ENCODE data around the gene ROCK1.

DNA sequence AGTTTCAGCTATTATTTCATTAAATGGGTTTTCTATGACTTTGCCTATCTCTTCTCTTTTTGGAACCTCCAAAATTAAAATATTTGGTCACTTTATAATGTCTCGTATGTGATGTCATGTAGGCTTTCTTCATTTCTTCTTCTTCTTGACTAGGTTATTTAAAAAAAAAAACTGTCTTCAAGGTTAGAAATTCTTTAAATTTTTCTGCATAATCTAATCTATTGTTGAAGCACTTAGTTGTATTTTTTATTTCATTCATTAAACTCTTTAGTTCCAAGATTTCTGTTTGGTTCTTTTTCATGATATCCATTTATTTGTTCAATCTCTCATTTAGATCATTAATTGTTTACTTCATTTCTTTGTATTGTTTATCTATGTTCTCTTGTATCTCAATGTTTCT is 43.8 kb upstream of the ROCK1 start:
- TF ChIP-seq, protein P1, sequence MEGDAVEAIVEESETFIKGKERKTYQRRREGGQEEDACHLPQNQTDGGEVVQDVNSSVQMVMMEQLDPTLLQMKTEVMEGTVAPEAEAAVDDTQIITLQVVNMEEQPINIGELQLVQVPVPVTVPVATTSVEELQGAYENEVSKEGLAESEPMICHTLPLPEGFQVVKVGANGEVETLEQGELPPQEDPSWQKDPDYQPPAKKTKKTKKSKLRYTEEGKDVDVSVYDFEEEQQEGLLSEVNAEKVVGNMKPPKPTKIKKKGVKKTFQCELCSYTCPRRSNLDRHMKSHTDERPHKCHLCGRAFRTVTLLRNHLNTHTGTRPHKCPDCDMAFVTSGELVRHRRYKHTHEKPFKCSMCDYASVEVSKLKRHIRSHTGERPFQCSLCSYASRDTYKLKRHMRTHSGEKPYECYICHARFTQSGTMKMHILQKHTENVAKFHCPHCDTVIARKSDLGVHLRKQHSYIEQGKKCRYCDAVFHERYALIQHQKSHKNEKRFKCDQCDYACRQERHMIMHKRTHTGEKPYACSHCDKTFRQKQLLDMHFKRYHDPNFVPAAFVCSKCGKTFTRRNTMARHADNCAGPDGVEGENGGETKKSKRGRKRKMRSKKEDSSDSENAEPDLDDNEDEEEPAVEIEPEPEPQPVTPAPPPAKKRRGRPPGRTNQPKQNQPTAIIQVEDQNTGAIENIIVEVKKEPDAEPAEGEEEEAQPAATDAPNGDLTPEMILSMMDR (IDR thresholded peaks at IDR 0.05) = no peak
- no peak for TF ChIP-seq POLR2A (IDR thresholded peaks at IDR 0.05)

All from body of pancreas (tissue), 4 donors.